ENCODE measurements around the gene RAD51B.
"Not testable (repeated sequence)": the region's sequence is repeated elsewhere in the genome, so short reads cannot be mapped to it uniquely, and the experiment has no call there.

RAD51B gene

DNA sequence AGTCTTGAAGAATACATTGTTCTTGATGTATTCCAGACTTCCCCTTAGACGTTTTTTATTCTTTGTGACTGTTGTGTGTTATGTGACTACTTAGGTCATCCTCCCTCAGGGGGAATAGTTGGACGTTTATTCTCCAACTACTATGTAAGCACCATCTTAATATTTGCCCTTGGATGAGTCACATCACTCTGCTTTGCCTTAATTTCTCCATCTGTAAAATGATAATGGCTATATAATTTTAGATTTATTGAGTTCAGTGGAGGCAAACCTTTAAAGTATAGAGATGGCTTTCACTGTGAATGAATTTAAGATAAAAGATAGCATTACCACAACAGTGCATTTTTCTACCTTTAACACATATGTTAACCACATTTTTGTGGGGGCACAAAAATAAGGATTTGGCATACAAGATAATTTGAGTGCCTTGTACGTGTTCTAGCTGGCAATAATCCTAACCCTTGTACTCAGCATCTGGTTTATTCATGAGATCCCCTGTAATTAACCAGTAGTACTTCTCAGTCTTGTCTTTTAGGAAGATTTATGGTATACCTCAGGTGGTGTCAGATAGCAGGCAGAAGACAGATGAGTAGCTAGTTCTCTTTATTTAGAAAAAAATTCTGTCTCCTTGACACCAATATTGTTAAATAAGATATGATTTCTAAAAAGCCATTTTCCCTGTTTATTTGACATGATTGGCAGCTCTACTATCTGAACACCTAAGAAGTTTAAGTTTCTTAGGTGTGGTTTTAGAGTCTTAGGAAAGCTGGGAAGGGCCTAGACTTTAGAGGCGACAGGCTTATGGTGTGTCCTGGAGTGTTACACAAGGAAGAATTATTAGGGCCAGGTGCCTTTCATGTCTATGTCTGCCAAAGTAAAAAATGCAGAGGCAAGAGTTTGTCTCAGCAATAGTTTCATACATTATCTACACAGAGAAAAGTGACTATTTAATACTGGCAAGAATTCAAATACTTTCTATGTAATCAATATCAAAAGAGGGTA, 152.3 kb downstream of the RAD51B start:
- DNase-seq (ENCODE audit: low read depth, low spot score), result peak; percentile 50
- no peak overlapping the region for H3K27ac ChIP-seq

DNA sequence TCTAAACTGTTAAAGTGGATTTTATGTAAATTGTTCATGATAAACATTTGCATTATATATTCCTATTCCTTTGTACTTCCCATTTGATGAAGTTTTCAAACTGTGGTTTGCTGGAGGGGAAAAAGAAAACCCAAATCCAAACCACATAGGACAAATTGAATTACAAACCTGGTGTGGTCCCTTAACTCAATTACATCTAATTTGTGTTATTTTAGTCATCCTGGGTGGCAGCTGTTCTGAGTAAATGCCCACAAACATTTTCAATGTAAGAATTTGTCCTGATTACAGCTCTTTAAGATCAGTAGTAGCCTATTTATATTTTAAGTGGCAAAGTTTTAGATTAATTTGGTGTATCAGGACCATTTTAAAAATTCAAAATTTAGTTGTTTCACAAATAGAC, 153.9 kb downstream of the RAD51B start:
- H3K27ac ChIP-seq, result no peak overlapping the region
- no peak for DNase-seq (ENCODE audit: low read depth, low spot score)

DNA sequence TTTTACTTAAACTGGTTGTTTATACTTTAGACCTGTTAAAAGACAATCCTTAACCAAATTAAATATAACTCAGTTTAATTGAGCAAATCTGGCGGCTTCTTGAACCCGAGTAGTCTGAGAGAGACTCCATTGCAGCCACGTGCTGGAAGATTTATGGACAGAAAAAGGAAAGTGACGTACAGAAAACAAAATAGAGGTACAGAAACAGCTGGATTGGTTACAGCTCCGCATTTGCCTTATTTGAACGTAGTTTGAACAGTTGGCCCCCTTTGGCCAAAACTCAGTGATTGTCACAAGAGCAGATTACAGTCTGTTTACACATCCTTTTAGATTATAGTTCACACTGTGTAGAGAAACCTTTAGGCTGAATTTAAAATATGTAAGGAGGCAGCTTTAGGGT, 155.9 kb downstream of the RAD51B start:
- no peak overlapping the region for H3K27ac ChIP-seq
- DNase-seq (ENCODE audit: low read depth, low spot score), result no peak

DNA sequence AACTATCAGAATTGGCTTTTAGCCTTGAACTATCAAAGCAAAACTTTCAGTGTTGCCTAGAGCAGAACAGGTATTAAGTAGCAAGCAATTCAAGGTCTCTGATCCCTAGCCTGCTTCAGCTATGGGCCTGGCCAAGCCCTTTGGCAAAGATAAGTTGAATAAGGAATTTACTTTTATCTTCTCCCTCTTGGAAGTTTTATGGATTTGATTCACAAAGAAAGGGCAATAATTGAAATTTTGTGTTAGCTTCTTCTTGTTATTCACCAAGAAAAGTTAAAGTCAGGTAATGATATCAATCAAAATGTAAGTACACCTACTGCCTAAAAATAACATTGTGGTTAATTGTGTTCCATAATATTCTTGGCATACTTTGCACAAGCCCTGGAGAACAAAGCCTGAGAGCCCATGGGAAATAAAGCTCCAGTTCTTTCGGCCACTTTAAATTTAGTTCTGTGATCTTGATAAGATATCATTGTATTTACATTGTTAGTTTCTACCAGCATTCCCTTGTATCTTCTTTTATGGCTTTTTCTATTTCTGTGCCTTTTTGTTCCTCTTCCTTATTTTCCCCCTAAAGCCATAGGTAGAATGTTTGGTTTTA, 158.0 kb downstream of the RAD51B start:
- no peak overlapping the region for H3K27ac ChIP-seq
- DNase-seq (ENCODE audit: low read depth, low spot score), result no peak

DNA sequence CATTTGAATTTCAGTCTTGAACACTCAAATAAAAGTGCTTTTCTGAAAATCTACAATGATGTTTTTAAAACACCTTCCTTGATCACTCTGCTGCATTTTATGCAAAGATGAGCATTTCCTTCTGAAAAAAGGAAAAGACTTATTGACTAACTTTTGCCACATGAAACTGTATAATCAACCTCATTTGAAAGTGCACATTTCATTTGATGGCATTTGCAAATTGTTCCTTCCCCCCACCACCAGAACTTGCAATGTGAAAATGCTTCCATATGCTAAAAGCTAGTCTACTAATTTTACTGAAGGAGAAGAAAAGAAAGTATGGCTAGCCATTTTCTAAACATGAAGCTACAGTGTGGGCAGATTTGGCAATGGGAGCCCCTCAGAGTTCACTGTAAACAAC, 159.2 kb downstream of the RAD51B start:
- DNase-seq (ENCODE audit: low read depth, low spot score), result no peak
- H3K27ac ChIP-seq, result no peak overlapping the region

DNA sequence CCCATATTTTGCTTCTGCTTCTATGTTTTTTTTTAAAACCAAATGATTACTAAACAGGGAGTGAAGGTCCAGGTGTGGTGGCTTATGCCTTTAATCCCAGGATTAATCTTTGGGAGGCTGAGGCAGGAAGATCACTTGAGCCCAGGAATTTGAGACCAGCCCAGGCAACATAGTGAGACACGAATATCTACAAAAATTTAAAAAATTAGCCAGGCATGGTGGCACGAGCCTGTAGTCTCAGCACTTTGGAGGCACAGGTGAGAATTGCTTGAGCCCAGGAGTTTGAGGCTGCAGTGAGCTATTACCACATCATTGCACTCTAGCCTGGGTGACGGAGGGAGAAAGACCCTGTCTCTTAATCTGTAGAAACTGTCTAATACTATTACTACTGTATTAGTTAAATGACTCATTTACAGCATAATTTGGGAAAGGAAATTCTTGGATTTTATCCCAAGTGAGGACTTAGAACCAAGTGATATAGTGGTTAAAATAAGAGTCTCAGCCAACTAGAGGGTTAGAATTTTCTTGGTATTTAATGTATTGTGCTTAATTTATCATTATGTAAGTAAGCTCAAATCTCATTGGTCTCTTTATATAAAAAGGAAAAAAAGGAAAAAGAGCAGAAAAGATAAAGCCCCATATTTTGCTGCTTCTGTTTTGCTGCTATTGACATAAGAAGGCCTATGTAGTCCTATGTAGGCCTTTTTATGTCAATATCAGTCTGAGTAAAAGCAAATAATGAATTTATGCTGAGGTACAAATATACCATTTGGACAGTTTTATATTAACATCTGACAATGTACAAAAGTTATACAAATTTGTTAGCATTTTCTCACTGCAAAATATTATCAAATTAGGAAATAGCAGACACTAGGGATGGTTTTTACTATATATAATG, 163.4 kb downstream of the RAD51B start:
- no peak for DNase-seq (ENCODE audit: low read depth, low spot score)
- H3K27ac ChIP-seq, result no peak overlapping the region

DNA sequence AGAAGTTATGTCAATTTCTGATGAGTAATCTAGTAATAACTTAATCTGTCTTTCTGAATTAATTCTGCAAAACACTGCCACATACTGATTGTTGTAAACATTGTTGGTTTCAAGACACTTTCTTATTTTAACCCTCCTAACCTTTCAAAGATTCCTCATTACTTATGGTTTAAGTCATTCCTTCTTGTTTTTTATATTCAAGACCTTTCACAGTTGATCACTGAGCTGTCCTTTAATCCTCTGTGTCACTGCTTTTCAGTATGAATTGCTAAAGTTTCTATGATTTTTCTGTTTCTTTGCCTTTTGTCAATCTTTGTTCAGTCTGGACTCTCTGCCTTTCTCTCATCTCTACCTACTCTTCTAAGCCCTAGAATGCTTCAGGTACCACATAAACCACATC, 164.7 kb downstream of the RAD51B start:
- no peak for DNase-seq (ENCODE audit: low read depth, low spot score)

DNA sequence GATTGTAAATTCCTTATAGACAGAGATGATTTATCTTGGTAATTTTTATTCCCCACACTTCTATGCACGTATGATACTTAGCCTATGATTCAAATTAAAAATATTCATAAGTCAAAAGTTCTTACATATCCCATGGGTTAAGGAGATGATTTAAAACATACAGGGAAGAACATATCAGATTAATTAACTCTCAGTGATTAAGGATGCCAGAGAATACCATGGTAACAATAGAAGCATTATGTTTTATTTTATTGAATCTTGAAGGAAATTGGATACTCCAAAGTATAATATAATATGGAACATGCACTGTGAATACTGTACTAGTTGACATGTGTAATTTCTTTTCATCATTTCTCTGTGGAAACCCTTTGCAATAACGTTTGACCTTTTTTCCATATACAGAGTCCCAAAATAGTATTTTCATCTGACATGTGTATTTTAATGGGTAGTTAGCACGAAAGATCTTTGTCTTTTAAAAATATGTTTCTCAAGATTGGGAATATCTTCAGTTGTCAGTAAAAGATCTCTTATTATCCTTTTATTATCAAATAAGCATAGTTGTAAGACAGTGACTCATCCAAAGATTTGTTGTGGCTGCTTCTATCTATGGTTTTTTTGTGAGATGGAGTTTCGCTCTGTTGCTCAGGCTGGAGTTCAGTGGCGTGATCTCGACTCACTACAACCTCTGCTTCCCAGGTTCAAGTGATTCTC, 166.7 kb downstream of the RAD51B start:
- DNase-seq (ENCODE audit: low read depth, low spot score), result peak; percentile 20
- no peak overlapping the region for H3K27ac ChIP-seq

More for the DNA sequence above, 164.7 kb downstream of the RAD51B start:
- H3K27ac ChIP-seq, result no peak overlapping the region

DNA sequence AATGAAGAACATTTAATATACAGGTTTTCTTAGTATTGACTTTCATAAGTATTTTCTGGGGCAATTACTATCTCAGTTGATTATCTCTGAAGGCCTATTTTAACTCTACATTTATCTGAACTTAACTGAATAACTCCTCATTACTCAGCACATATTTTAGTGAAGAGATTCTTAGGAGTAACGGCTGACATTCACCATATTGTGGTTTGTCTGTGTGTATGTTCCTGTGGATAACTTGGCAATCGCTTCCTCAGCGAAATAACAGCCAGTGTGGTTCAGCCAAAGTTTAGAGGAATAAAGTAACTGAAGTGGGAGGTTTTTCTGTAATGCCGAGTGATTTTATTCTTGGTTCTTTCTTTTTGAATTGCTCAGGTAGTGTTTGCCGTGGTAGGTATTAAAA, 168.0 kb downstream of the RAD51B start:
- H3K27ac ChIP-seq, result no peak overlapping the region
- no peak for DNase-seq (ENCODE audit: low read depth, low spot score)

DNA sequence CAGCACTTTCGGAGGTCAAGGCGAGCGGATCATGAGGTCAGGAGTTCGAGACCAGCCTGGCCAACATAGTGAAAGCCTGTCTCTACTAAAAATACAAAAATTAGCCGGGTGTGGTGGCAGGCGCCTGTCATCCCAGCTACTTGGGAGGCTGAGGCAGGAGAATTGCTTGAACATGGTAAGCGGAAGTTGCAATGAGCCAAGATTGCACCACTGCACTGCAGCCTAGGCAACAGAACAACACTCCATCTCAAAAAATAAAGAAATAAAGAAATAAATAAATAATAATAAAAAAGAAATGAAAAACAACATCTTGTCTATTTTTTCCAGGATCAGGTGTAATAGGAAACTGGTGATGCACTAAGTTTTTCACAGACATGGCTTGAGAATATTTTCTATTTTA, 168.6 kb downstream of the RAD51B start:
- H3K27ac ChIP-seq; DNase-seq (ENCODE audit: low read depth, low spot score): not testable (repeated sequence)

DNA sequence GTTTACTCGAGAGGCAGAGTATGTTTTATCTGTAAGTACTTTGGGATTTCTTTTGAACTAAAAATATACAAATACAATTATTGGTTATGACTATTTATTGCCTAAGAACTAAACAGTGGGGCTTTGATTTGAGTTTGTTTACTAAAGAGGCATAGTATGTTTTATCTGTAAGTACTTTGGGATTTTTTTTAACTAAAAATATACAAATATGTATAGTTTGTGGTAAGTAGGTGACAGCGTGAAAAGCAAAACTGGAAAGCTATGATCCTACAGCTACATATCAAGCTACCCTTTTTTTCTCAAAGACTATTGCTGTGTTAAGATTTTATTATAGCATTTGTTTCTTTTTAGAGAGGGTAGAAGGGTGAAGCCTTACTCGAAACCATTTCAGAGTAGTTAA, 171.0 kb downstream of the RAD51B start:
- no peak for DNase-seq (ENCODE audit: low read depth, low spot score)

DNA sequence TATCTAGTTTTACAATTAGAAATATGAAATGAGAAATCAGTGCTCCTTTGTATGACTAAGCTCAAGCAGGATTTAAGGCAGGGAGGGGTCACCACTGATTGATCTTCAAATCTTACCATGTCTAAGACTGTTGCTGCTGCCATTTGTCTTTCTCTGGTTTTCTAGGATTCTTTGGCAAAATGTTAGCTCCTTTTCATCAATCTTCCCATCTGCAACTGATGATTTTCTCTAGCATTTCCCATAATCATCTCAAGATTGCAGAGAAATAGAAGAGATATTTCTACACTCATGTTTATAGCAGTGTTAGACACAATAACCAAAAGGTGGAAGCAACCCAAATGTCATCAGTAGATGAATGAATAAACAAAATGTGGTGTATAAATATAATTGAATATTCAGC, 175.0 kb downstream of the RAD51B start:
- H3K27ac ChIP-seq, result no peak overlapping the region
- no peak for DNase-seq (ENCODE audit: low read depth, low spot score)

More for the DNA sequence above, 171.0 kb downstream of the RAD51B start:
- no peak overlapping the region for H3K27ac ChIP-seq

DNA sequence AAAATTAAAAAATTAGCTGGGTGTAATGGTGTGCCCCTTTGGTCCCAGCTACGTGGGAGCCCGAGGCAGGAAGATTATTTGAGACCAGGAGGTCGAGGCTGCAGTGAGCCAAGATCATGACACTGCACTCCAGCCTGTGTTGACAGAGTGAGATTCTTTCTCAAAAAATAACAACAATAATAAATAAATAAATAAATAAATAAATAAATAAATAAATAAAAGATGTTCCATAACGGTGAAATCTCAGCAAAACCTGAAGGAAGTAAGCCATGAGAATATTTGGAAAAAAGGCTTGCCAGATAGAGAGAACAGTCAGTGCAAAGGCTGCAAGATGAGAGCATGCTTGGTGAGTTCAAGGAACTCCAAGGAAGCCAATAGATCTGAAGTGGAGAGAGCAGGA, 176.7 kb downstream of the RAD51B start:
- no peak overlapping the region for H3K27ac ChIP-seq
- no peak for DNase-seq (ENCODE audit: low read depth, low spot score)

DNA sequence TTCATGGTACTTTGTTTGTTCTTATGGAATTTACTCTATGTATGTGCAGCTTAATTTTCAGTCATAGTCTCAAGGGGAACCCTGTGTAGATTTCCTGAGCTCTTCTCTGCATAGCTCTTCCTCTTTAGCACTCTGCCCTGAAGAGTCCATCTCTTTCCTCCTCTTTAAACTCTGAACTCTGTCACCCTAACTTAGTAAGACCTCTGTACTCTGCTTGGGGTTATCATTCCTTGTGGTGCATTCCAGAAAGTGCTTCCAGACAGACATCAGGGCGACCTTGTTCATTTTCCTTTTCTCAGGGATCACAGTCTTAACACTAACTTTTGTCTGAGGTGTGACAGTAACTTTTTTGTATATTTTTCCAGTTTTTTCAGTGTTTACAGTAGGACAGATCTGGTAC, 179.3 kb downstream of the RAD51B start:
- no peak for DNase-seq (ENCODE audit: low read depth, low spot score)
- no peak overlapping the region for H3K27ac ChIP-seq

DNA sequence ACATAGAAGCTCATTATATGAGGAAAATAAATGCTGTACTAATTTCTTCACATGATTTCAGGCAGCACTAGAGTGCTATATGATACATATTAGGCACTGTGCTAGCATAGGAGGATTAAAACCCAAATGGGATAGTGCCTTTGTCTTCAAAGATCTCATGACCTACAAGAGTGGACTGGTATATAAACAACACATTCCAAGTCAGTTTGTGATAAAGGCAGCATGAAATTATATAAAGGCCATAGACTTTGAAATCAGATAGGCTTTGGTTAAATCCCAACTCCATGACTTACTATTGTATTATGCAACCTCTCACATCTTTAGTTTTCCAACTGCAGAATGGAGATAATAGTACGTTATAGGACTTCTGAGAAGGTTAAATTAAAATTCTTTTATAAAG, 179.7 kb downstream of the RAD51B start:
- no peak for DNase-seq (ENCODE audit: low read depth, low spot score)
- H3K27ac ChIP-seq, result no peak overlapping the region

DNA sequence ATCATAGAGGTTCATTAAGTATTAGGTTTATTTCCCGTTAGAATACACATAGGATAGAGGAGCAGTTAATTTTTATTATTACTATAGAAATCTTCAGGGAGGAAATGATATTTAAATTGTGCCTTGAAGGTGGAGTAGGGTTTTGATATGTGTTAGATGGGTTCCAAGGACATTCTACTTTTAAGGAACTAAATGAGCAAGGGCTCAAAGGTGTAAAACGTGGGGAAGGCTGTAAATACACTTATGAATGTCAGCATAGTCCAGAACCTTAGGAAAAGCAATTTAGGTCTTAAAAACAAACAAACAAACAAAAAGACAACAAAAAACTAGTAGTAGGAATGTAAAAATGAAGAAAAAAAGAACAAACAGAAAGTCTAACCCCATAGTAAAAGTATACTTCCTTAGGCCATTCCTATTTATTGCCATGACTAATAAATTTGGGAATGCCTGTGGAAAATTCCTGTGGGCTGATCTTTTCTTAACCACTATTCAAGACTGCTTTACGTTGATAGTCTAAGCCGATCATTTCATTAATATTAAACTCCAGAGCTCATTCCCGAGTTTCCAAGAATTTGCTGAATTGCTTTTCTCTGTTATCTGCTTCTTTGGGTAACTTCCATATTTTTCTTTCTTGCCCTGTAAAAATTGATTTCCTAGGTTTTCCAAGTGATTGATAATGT, 180.3 kb downstream of the RAD51B start:
- DNase-seq (ENCODE audit: low read depth, low spot score), result no peak
- no peak overlapping the region for H3K27ac ChIP-seq

DNA sequence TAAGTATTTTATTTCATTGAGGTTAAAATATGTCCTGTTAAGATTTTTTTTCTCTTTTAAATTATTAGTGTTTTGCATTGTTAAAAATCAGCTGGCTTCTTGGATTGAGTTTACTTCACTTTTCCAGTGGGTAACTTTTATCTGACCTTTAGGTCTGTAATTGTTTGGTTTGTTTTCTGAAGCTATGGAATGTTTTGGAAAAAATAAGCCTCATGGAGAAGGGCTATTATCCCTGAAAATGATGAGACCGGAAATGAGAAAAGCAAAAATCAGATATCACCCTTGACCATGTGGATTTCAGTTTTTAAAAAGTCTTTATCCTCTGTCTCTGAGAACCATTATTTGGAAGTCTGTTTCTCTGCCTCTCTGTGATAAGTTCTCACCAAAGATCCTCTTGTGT, 180.9 kb downstream of the RAD51B start:
- no peak for DNase-seq (ENCODE audit: low read depth, low spot score)
- H3K27ac ChIP-seq, result no peak overlapping the region

DNA sequence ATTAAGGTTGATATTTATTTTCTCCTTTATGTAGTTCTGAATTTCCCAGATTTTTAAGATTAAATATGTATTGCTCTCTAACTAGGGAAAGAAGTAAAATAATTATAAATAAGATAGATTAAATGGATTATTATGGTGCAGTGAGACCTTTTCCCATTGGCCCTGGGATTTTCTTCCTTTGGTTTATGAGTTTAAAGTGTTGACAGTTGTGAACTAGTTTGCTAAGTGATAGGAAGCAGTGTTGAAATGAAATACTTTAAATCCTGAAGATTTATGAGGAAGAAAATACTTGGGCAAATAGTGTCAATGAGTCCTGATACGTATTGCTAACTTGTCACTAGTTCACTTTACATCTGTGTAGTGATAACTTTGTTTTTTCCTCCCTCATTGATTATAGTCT, 188.9 kb downstream of the RAD51B start:
- DNase-seq (ENCODE audit: low read depth, low spot score), result no peak
- no peak overlapping the region for H3K27ac ChIP-seq

DNA sequence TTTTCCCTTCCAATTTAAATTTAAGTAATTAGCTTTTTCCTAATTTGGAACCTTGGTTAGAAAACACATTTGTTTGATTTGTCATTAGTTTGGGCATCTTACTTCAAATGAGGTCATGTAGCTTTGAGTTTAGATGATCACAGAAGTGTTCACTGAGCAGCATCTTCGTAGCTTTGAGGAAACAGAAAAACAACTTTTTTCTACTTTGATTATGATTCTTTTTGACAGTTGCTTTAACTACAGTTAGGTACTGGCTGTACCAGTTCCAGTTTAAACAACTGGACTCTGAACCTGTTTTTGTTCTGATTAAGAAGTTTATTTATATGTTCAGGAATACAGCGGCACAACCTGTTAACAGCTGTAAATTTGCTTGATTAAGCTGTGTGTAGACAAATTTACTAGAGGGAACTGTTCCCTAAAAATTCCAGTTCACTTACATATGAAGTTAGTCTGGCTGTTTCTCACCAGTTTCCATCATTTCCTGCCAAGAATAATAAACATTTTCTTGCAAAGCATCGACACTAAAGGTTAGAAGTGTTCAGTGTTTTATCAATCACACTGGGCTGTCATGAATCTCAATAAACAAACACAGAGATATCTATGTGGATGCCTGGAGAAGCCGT, 191.9 kb downstream of the RAD51B start:
- DNase-seq (ENCODE audit: low read depth, low spot score), result no peak
- no peak overlapping the region for H3K27ac ChIP-seq

Measured in epithelial cell of prostate (primary cell).